Measurements from ENCODE around the gene MYO5A.

DNA sequence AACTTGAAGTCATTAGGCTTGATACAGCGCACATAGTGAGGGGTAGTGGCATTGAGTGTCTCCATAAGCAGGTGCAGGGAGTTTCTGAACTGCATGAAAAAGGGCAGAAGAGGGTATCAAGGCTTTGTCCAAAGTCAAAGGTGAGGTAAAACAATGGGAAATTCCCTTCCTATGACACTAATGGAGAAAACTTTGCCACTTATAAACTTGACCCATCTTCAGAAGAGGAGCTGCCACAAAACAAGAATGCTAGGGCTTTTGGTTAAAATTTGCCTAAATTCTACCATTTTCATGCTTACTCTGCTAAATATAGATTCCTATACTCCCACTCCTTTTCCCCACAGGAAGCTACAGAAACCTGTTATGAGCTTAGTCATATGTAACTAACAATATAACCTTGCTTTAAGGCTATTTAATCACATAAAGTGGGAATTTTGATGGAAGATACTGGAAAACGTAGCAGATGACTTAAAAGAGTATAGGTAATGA is 145.5 kb downstream of the MYO5A start:
- TF ChIP-seq, protein P1, sequence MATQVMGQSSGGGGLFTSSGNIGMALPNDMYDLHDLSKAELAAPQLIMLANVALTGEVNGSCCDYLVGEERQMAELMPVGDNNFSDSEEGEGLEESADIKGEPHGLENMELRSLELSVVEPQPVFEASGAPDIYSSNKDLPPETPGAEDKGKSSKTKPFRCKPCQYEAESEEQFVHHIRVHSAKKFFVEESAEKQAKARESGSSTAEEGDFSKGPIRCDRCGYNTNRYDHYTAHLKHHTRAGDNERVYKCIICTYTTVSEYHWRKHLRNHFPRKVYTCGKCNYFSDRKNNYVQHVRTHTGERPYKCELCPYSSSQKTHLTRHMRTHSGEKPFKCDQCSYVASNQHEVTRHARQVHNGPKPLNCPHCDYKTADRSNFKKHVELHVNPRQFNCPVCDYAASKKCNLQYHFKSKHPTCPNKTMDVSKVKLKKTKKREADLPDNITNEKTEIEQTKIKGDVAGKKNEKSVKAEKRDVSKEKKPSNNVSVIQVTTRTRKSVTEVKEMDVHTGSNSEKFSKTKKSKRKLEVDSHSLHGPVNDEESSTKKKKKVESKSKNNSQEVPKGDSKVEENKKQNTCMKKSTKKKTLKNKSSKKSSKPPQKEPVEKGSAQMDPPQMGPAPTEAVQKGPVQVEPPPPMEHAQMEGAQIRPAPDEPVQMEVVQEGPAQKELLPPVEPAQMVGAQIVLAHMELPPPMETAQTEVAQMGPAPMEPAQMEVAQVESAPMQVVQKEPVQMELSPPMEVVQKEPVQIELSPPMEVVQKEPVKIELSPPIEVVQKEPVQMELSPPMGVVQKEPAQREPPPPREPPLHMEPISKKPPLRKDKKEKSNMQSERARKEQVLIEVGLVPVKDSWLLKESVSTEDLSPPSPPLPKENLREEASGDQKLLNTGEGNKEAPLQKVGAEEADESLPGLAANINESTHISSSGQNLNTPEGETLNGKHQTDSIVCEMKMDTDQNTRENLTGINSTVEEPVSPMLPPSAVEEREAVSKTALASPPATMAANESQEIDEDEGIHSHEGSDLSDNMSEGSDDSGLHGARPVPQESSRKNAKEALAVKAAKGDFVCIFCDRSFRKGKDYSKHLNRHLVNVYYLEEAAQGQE (IDR thresholded peaks at IDR 0.05), result no peak
- no peak for TF ChIP-seq EP300 (IDR thresholded peaks at IDR 0.05)
- TF ChIP-seq CEBPB (IDR thresholded peaks at IDR 0.05), result no peak
- TF ChIP-seq, protein P2, sequence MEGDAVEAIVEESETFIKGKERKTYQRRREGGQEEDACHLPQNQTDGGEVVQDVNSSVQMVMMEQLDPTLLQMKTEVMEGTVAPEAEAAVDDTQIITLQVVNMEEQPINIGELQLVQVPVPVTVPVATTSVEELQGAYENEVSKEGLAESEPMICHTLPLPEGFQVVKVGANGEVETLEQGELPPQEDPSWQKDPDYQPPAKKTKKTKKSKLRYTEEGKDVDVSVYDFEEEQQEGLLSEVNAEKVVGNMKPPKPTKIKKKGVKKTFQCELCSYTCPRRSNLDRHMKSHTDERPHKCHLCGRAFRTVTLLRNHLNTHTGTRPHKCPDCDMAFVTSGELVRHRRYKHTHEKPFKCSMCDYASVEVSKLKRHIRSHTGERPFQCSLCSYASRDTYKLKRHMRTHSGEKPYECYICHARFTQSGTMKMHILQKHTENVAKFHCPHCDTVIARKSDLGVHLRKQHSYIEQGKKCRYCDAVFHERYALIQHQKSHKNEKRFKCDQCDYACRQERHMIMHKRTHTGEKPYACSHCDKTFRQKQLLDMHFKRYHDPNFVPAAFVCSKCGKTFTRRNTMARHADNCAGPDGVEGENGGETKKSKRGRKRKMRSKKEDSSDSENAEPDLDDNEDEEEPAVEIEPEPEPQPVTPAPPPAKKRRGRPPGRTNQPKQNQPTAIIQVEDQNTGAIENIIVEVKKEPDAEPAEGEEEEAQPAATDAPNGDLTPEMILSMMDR (IDR thresholded peaks at IDR 0.05), result no peak
- no peak for TF ChIP-seq RCOR1 (IDR thresholded peaks at IDR 0.05; ENCODE audit: low read depth, low read length)
- TF ChIP-seq TP53 (CRISPR knock-in tag; IDR thresholded peaks at IDR 0.05), result no peak
- no peak for TF ChIP-seq JUNB (IDR thresholded peaks at IDR 0.05)
- no peak for TF ChIP-seq MAZ (IDR thresholded peaks at IDR 0.05; ENCODE audit: borderline replicate concordance, low read depth, low read length)
- no peak for TF ChIP-seq CBX8 (IDR thresholded peaks at IDR 0.05)
- TF ChIP-seq, protein P3, sequence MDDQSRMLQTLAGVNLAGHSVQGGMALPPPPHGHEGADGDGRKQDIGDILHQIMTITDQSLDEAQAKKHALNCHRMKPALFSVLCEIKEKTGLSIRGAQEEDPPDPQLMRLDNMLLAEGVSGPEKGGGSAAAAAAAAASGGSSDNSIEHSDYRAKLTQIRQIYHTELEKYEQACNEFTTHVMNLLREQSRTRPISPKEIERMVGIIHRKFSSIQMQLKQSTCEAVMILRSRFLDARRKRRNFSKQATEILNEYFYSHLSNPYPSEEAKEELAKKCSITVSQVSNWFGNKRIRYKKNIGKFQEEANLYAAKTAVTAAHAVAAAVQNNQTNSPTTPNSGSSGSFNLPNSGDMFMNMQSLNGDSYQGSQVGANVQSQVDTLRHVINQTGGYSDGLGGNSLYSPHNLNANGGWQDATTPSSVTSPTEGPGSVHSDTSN (IDR thresholded peaks at IDR 0.05), result no peak
- TF ChIP-seq EHF (CRISPR knock-in tag; IDR thresholded peaks at IDR 0.05), result no peak
- no peak for TF ChIP-seq ELK1 (IDR thresholded peaks at IDR 0.05; ENCODE audit: low read depth, low read length)
- TF ChIP-seq ZFP36 (IDR thresholded peaks at IDR 0.05; ENCODE audit: borderline replicate concordance, partially characterized antibody), result no peak
- no peak for TF ChIP-seq SMC3 (IDR thresholded peaks at IDR 0.05)
